ENCODE measurements around the gene CDK3.
"Not testable (repeated sequence)": the region's sequence is repeated elsewhere in the genome, so short reads cannot be mapped to it uniquely, and the experiment has no call there.

The CDK3 gene

GRCh38 chr17:76000755-76001521, at the start of gene CDK3:
Gene CDK3 (plus strand): TSS chr17:76000855. CDS start chr17:76001426, 571 bp downstream.
- in situ Hi-C loops (cut with MboI; ENCODE audit: low sequenced_read_pairs) = loop anchor here (25.0 kb wide), 1 partner anchor 239 kb away; the partner anchor contains the start of gene GALK1

- in situ Hi-C loops (cut with MboI; ENCODE audit: low sequenced_read_pairs) = no loop called here
Observed at GRCh38 chr17:75950855-75951554, 49.6 kb upstream of the CDK3 start.

DNA sequence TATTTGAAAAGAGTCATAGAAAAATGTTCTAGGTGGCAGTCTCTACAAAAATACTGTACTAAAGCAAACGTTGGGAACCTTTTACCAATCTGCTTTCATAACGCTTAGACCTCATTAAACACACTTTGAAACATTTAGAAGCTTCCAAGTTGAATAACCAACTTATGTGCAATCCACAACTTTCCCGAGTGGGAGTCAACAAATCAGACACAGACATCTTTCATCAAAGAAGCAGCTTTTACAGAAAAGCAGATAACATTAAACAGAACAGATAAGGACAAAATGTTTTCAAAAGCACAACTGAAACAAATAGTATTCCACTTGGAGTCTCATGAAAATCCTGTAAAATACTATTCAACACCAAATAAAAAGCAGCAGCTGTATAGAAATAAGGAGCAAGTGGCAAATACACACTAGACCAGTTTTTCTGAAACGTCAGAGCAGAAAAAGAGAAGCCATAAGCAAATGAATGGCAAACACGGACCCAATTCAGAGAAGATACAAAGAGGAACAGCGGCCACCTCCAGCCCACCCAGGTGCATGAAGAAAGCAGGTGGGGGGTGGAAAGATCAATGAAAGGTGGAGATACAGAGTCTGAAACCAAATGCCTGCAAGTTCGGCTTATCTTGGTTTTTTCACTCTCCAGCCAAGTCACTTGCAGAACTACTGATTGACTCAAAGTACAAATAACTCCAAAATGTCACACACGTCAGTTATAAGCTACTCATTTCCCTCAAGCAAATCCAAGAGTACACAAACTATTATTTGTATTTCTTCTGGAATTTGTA, 41.4 kb upstream of the CDK3 start:
- in situ Hi-C loops (cut with MboI; ENCODE audit: low sequenced_read_pairs) = no loop called here

DNA sequence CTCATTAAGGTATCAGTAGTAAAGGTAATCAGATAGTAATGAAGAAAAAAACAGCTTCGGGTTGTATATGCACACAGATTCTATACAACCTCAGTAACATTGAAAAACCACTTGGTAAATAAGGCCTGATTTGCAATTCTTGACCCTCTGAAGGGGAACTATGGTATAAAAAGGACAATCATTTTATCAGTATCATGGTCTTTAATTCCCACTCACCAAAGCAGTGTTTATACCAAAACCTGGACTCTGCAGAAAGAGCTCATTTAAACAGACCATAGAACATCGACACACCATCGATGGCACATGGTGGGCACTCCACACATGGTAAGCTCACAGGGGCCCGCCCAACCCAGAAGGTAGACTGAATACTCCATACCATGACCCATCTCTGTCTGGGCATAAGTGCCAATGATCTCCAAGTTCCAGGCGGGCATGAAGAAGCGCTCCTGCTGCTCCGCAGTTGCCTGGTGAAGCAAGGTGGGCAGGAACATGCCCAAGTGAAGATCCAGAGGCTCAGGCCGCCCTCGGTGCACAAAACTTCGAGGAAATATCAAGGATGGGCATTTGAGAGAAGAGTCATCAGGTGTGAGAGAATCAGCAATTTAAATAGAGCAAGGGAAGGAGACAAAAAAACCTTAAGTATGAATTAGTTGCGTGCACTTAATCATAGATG, 40.7 kb upstream of the CDK3 start:
- in situ Hi-C loops (cut with MboI; ENCODE audit: low sequenced_read_pairs) = no loop called here

- in situ Hi-C loops (cut with MboI; ENCODE audit: low sequenced_read_pairs) = no loop called here
Observed at GRCh38 chr17:75965468-75965867, 35.2 kb upstream of the CDK3 start.

DNA sequence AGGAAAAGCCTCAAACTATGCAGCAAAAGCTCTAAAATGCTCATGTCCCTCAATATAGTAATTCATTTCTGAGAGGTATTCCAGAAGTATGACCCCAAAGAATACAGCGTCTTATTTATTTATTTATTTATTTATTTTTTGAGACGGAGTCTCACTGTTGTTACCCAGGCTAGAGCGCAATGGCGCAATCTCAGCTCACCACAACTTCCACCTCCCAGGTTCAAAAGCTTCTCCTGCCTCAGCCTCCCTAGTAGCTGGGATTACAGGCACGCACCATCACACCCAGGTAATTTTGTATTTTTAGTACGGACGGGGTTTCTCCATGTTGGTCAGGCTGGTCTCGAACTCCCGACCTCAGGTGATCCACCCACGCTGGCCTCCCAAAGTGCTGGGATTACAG, 31.6 kb upstream of the CDK3 start:
- in situ Hi-C loops (cut with MboI; ENCODE audit: low sequenced_read_pairs) = not testable (repeated sequence)

- in situ Hi-C loops (cut with MboI; ENCODE audit: low sequenced_read_pairs) = no loop called here
Observed at GRCh38 chr17:75970011-75970523, 30.6 kb upstream of the CDK3 start.

DNA sequence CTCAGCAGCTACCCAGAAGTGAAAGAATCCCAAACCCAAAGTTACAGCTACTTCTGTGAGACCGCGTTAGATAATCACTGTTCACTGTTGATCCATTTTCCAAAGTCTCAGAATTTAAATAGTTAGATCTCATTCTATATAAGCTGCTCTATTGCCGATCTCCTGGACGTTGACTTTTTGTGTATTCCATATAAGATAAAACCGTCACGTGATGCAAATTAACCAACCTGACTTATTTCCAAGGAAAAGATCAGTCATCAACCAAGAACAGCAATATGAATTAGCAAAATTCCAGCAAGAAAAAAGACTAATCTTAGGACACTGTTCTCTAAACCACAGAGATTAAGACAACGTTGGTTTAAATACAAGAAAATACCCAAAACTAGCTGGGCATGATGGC, 30.0 kb upstream of the CDK3 start:
- in situ Hi-C loops (cut with MboI; ENCODE audit: low sequenced_read_pairs) = no loop called here

DNA sequence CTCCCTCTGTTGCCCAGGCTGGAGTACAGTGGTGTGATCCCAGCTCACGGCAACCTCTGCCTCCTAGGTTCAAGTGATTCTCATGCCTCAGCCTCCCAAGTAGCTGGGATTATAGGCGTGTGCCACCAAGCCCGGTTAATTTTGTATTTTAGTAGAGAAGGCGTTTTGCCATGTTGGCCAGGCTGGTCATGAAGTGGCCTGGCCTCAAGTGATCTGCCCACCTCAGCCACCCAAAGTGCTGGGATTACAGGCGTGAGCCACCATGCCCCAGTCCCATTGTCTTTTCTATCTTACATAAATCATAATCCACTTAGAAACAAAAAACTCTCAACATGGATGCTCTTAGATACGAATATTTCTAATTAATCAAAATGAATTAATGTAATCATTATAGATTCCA, 25.5 kb upstream of the CDK3 start:
- in situ Hi-C loops (cut with MboI; ENCODE audit: low sequenced_read_pairs) = not testable (repeated sequence)

- in situ Hi-C loops (cut with MboI; ENCODE audit: low sequenced_read_pairs) = no loop called here
Observed at GRCh38 chr17:75975757-75976174, 24.9 kb upstream of the CDK3 start.

GRCh38 chr17:75976175-75976848, 24.3 kb upstream of the CDK3 start:
- in situ Hi-C loops (cut with MboI; ENCODE audit: low sequenced_read_pairs) = no loop called here

GRCh38 chr17:75978938-75979704, 21.5 kb upstream of the CDK3 start, which contains the start of the genes ACOX1 and TEN1:
Gene ACOX1 (minus strand): TSS chr17:75979166. CDS start chr17:75979073, 93 bp downstream.
Gene TEN1 (plus strand): TSS chr17:75979240. CDS start chr17:75986193, 6,953 bp downstream.
- in situ Hi-C loops (cut with MboI; ENCODE audit: low sequenced_read_pairs) = no loop called here

GRCh38 chr17:75979705-75980187, 20.9 kb upstream of the CDK3 start:
- in situ Hi-C loops (cut with MboI; ENCODE audit: low sequenced_read_pairs) = no loop called here

- in situ Hi-C loops (cut with MboI; ENCODE audit: low sequenced_read_pairs) = no loop called here
Observed at GRCh38 chr17:75980188-75981018, 20.3 kb upstream of the CDK3 start.

DNA sequence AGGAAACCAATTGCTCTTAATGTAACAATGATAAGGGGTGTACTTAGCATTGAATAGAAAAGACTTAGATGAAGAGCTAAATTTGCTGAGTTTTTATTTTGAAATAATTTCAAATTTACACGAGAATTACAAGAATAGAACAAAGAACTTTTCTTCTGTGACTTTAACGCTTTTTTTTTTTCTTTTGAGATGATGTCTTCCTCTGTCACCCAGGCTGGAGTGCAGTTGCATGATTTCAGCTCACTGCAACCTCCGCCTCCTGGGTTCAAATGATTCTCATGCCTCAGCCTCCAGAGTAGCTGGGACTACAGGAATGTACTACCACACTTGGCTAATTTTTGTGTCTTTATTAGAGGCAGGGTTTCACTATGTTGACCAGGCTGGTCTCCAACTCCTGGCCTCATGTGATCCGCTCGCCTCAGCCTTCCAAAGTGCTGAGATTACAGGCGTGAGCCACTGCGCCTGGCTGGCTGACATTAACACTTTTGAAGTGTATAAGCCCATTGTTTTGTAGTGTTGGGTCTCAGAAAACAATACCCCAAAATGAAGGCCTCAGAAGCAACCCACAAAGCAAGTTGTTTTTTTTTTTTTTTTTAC, 19.5 kb upstream of the CDK3 start:
- in situ Hi-C loops (cut with MboI; ENCODE audit: low sequenced_read_pairs) = no loop called here

- in situ Hi-C loops (cut with MboI; ENCODE audit: low sequenced_read_pairs) = no loop called here
Observed at GRCh38 chr17:75983501-75984181, 17.0 kb upstream of the CDK3 start.

- in situ Hi-C loops (cut with MboI; ENCODE audit: low sequenced_read_pairs) = no loop called here
Observed at GRCh38 chr17:75985986-75986385, 14.7 kb upstream of the CDK3 start.

Measured in HL-60/S4 (cell line).